Measurements from ENCODE around the gene RABGAP1. TPM values are rescaled to one million over a fixed set of nuclear protein-coding genes. Genes with fewer than 3 reads are reported as not detected.

RABGAP1 gene
- total RNA-seq, 2 donors from 2014 or later, result 26.3 to 30.8 TPM

DNA sequence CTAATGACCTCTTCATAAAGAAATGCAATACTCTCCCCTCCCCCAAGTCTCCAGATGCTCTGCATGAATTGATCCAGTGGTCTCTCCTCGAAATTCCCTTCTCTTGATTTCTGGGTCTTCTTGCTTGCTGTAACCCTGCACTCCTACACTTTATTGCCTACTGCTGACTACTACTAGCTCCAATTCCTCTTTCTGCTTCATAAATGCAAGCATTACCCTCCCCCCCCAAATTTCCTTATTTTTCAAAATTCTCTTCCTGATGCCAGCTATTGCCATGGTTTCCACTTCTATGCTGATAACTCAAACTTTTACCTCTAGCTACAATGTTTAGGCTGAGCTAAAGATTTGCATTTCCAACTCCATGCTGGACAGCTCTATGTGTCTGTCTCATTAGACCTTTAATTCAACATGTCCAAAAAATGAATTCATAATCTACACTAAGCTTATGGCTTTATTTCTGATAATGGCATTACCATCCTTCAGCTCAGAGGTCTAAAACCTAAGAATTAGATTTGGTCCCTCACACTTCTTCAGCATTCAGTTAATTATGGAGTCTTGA is 10.9 kb upstream of the RABGAP1 start:
- DNase-seq (ENCODE audit: low spot score), result no peak
- TF ChIP-seq, protein P1, sequence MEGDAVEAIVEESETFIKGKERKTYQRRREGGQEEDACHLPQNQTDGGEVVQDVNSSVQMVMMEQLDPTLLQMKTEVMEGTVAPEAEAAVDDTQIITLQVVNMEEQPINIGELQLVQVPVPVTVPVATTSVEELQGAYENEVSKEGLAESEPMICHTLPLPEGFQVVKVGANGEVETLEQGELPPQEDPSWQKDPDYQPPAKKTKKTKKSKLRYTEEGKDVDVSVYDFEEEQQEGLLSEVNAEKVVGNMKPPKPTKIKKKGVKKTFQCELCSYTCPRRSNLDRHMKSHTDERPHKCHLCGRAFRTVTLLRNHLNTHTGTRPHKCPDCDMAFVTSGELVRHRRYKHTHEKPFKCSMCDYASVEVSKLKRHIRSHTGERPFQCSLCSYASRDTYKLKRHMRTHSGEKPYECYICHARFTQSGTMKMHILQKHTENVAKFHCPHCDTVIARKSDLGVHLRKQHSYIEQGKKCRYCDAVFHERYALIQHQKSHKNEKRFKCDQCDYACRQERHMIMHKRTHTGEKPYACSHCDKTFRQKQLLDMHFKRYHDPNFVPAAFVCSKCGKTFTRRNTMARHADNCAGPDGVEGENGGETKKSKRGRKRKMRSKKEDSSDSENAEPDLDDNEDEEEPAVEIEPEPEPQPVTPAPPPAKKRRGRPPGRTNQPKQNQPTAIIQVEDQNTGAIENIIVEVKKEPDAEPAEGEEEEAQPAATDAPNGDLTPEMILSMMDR (IDR thresholded peaks at IDR 0.05), result no peak
- H3K27me3 ChIP-seq, result no peaks in the 10 kb centered on the region
- H3K27ac ChIP-seq, result no peak overlapping the region
- no peak overlapping the region for H3K4me3 ChIP-seq
- peaks cover 0 to 35% of the 10 kb centered on the region in 2 donors for H3K4me1 ChIP-seq
- H3K9me3 ChIP-seq, result no peaks in the 10 kb centered on the region
- no peaks in the 10 kb centered on the region for H3K36me3 ChIP-seq

DNA sequence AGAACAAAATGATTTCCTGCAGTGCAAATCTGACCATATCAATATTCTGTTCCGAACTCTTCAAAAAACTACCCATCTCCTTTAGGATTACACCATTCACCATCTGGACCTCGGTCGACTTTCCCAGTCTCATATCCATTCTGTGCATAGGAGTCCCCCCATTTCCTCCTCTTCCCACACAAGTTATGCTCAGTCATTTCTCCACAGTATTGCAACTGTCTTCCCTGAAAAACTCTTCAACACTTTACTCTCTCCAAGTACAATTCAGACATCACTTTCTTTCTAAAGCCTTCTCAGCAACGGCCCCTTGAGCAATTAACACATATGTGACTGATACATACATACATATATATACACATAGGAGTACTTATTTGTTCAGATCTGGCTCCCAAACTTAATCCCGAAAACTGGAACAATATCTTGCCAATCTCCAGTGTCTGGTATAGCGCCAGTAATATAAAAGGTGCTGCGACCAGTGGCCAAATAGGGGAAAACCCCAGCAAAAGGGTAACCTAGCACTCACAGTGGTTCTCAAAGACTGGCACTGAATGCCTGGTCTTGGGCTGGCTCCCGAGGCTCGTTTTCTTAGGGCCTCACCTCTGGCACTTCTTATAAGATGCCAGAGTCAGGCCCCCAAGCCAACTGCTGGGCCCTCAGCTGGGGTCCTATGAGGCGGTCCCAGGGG is 10.1 kb upstream of the RABGAP1 start:
- Histone ChIP-seq H3K27me3 (no peaks in the 10 kb centered on the region), H3K9me3 (no peaks in the 10 kb centered on the region), H3K36me3 (no peaks in the 10 kb centered on the region), H3K4me1 (peaks cover 0 to 35% of the 10 kb centered on the region in 2 donors), H3K27ac (peak overlapping the region; percentile 88 to 91), H3K4me3 (peak overlapping the region; percentile 94 to 95)
- no peak for DNase-seq (ENCODE audit: low spot score)
- TF ChIP-seq, protein P1 (IDR thresholded peaks at IDR 0.05), result no peak

DNA sequence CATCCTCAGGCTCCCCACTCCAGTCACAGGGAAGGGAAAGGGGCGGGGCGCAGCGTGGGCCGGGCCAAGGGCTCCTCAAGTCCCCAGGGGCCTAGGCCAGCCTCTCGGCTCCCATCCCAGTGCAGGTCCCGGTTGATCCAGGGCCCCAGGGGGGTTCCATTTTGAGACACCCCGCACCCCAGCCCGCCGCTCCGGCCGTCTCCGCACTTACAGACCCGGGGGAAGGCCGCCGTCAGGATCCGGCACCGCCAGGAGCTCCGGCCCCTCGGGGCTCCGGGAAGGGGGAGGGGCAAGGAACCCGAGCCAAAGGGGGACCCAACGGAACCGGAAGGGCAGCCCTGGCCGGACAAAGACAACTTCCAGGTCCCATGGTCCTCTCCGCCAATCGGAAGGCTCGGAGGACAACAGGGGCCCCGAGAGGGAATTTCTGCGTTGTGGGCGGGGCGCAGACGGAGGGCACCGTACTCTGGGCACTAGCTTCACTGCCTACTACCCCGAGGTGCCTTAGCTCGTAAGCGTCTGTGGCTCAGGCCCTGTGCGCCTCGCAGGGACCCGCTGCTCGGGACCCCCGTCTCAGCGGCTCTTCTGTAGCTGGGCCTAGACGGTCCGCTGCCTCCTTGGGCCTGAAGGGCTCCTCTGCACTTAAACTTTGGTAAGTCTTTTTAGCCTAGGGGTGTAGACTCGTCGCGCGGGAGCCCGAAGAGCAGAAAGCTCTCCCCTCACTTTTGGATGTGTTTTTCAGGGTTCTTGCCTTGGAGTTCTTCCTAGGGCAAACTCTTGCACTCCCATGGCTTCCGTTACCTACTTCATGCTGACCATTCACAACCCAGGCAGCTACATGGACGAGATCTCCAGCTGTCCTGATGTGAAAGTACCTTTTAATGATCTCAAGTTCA is 9.3 kb upstream of the RABGAP1 start, which contains the start of gene ZBTB26:
Gene ZBTB26, minus strand, starts transcription at position 287 of the 896 bp plus-strand sequence. CDS start 11,578 bp downstream, outside the sequence.
- Histone ChIP-seq H3K4me1 (peaks cover 0 to 35% of the 10 kb centered on the region in 2 donors), H3K27ac (peak within 1 kb of the TSS; percentile 88 to 91), H3K27me3 (no peaks in the 10 kb centered on the region), H3K36me3 (peaks cover 6% of the 10 kb centered on the region), H3K4me3 (peak within 1 kb of the TSS; percentile 94 to 95), H3K9me3 (no peaks in the 10 kb centered on the region)
- DNase-seq (ENCODE audit: low spot score), result peak; percentile 96
- TF ChIP-seq, protein P1 (IDR thresholded peaks at IDR 0.05), result no peak

DNA sequence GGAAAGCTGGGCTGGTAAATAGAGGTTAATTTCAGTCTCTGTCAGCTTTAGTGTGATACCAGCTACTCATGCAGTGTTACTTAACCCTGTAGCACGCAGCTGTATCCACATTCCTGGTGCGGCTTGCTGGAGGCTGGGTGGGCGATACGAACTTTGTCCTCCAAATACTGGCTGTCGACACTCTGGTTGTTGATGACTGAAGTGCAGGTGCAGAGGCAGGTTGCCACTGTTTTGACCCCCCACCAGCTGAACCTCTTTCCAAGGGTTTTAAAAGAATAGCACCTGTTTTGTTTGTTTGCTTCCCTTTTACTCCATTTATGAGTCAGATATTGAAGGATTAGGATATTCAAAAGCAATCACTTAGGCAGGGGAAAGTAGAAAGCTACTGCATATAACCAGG is 4.4 kb upstream of the RABGAP1 start:
- Histone ChIP-seq H3K9me3 (no peaks in the 10 kb centered on the region), H3K4me3 (no peak overlapping the region), H3K27ac (no peak overlapping the region), H3K36me3 (peaks cover 7% of the 10 kb centered on the region), H3K4me1 (peaks cover 0 to 29% of the 10 kb centered on the region in 2 donors), H3K27me3 (no peaks in the 10 kb centered on the region)
- TF ChIP-seq, protein P1 (IDR thresholded peaks at IDR 0.05), result no peak
- DNase-seq (ENCODE audit: low spot score), result no peak

DNA sequence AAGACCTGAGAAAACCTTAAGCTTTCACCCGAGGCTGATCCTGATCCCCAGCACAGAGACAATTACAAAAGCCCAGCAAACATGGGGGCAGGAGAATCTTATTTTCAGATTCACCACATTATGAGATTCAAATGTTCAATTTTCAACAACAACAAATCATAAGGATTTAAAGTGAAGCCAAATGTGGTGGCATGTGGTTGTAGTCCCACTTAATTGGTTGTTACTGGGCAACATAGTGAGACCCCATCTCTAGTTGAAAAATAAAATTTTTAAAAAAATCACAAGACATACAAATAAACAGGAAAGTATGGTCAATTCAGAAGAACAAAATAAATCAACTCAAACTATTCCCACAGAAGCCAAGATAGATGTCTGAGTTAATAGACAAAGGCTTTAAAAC is 3.9 kb upstream of the RABGAP1 start:
- TF ChIP-seq, protein P1 (IDR thresholded peaks at IDR 0.05), result no peak
- Histone ChIP-seq H3K27me3 (no peaks in the 10 kb centered on the region), H3K36me3 (peaks cover 7% of the 10 kb centered on the region), H3K4me3 (no peak overlapping the region), H3K4me1 (peaks cover 0 to 33% of the 10 kb centered on the region in 2 donors), H3K27ac (no peak overlapping the region), H3K9me3 (no peaks in the 10 kb centered on the region)
- DNase-seq (ENCODE audit: low spot score), result no peak

Data from right atrium auricular region (tissue), 2 donors.